ENCODE results near the gene CLBA1. TPM values are rescaled to one million over a fixed set of nuclear protein-coding genes. Genes with fewer than 3 reads are reported as not detected.
A peak's percentile ranks its signal among the peaks of the same experiment; 100 is the strongest.

The CLBA1 gene
- total RNA-seq, 1 experiment from 2014 or later, result 14.8 TPM

DNA sequence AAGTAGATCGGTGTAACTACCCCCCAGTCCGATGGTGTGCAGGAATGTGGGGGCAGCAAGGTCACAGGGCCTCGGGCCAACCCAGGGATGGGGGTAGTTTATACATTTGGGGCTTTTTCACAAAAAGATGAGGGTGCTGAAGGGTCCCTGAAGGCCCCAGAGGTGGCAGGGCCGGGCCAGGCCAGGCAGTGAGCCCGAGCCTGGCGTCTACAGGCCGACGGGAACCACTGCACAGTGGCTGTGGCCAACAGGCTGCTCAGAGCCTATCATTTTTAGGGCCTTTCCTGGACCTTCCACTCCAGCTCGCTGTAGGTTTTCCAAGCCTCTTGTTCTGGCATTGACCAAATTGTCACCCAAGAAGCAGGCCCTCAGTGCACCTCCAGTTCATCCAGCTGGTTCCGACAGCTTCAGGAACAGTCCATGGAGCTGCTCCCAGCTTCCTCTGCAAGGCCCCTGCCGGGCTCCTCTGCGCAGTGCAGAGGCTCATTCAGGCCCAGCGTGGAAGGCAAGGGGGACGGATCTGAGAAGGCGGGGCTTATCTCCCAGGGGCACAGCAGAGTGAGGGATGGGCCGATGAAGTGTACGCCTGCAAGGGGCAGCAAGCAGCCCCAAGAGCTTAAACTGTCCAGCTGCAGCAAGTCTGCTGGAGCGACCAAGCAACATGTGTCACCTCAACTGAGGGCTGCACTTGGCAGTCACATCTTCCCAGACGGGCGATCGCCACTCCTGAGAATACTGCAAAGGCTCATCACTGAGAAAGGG is 21.4 kb downstream of the CLBA1 start:
- peaks cover 27 to 29% of the 10 kb centered on the region in 2 experiments for H3K36me3 ChIP-seq (ENCODE audit: control insufficient read depth in 1 of 2, insufficient read depth in 2 of 2, low read length in 2 of 2)
- no peak overlapping the region for H2AFZ ChIP-seq (ENCODE audit: low read depth, low read length, poor library complexity, severe bottlenecking)
- H3K27ac ChIP-seq (ENCODE audit: low read depth, low read length), result no peak overlapping the region; the same call in 1 of the 2 replicates
- no peaks in the 10 kb centered on the region for H3K4me1 ChIP-seq (ENCODE audit: control insufficient read depth in 1 of 2, insufficient read depth in 2 of 2, low read length in 2 of 2)
- ATAC-seq, result peak; percentile 24; the same call in 1 of the 2 replicates
- RAD21 ChIA-PET (ENCODE audit: low non-redundant PET in 1 of 2, low total read pairs in 2 of 2, uncharacterized antibody in 2 of 2, unreplicated experiment in 2 of 2), result no interaction called here
- intact Hi-C loops (cut with micrococcal nuclease), result no loop called here
- no TSS peak for BruUV-seq (replicated peaks)
- no peak overlapping the region for H3K4me2 ChIP-seq (ENCODE audit: low read length)
- no peak overlapping the region for H3K9ac ChIP-seq (ENCODE audit: low read length)
- peaks cover 11% of the 10 kb centered on the region; the same call in 1 of the 2 replicates for H4K20me1 ChIP-seq (ENCODE audit: insufficient read depth)
- no peaks in the 10 kb centered on the region for H3K27me3 ChIP-seq (ENCODE audit: insufficient read depth, low read length)
- TF ChIP-seq, protein P1, sequence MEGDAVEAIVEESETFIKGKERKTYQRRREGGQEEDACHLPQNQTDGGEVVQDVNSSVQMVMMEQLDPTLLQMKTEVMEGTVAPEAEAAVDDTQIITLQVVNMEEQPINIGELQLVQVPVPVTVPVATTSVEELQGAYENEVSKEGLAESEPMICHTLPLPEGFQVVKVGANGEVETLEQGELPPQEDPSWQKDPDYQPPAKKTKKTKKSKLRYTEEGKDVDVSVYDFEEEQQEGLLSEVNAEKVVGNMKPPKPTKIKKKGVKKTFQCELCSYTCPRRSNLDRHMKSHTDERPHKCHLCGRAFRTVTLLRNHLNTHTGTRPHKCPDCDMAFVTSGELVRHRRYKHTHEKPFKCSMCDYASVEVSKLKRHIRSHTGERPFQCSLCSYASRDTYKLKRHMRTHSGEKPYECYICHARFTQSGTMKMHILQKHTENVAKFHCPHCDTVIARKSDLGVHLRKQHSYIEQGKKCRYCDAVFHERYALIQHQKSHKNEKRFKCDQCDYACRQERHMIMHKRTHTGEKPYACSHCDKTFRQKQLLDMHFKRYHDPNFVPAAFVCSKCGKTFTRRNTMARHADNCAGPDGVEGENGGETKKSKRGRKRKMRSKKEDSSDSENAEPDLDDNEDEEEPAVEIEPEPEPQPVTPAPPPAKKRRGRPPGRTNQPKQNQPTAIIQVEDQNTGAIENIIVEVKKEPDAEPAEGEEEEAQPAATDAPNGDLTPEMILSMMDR (IDR thresholded peaks at IDR 0.05 in 2 of 3, conservative IDR thresholded peaks at IDR 0.05 in 1 of 3; ENCODE audit: borderline replicate concordance in 1 of 3, insufficient read depth in 1 of 3, low read depth in 2 of 3, low read length in 2 of 3), result no peak
- TF ChIP-seq RAD21 (IDR thresholded peaks at IDR 0.05; ENCODE audit: low read depth) (no peak), ZFX (IDR thresholded peaks at IDR 0.05) (no peak), POLR2A (IDR thresholded peaks at IDR 0.05; ENCODE audit: borderline replicate concordance, extremely low read depth, insufficient read depth, insufficient read length) (no peak), ZNF274 (IDR thresholded peaks at IDR 0.05; ENCODE audit: low read depth, low read length) (no peak), SIN3A (IDR thresholded peaks at IDR 0.05; ENCODE audit: low read depth) (no peak), FOSL1 (IDR thresholded peaks at IDR 0.05; ENCODE audit: low read depth) (no peak)
- TF ChIP-seq, protein P2, sequence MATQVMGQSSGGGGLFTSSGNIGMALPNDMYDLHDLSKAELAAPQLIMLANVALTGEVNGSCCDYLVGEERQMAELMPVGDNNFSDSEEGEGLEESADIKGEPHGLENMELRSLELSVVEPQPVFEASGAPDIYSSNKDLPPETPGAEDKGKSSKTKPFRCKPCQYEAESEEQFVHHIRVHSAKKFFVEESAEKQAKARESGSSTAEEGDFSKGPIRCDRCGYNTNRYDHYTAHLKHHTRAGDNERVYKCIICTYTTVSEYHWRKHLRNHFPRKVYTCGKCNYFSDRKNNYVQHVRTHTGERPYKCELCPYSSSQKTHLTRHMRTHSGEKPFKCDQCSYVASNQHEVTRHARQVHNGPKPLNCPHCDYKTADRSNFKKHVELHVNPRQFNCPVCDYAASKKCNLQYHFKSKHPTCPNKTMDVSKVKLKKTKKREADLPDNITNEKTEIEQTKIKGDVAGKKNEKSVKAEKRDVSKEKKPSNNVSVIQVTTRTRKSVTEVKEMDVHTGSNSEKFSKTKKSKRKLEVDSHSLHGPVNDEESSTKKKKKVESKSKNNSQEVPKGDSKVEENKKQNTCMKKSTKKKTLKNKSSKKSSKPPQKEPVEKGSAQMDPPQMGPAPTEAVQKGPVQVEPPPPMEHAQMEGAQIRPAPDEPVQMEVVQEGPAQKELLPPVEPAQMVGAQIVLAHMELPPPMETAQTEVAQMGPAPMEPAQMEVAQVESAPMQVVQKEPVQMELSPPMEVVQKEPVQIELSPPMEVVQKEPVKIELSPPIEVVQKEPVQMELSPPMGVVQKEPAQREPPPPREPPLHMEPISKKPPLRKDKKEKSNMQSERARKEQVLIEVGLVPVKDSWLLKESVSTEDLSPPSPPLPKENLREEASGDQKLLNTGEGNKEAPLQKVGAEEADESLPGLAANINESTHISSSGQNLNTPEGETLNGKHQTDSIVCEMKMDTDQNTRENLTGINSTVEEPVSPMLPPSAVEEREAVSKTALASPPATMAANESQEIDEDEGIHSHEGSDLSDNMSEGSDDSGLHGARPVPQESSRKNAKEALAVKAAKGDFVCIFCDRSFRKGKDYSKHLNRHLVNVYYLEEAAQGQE (IDR thresholded peaks at IDR 0.05; ENCODE audit: low read depth), result no peak
- peaks cover 36% of the 10 kb centered on the region for H3K79me2 ChIP-seq (ENCODE audit: insufficient read depth, low read length)
- no peak overlapping the region for H3K4me3 ChIP-seq (replicated peaks in 1 of 2; ENCODE audit: low read depth in 1 of 2, low read length in 2 of 2)
- DNase-seq (ENCODE audit: low read depth, low spot score), result no peak
- no peaks in the 10 kb centered on the region for H3K9me3 ChIP-seq (ENCODE audit: control insufficient read depth in 1 of 2, insufficient read depth in 1 of 2, low read depth in 1 of 2, low read length in 2 of 2)
- CTCF ChIA-PET, result no interaction called here
- H3K9me2 ChIP-seq (ENCODE audit: insufficient read depth), result no peaks in the 10 kb centered on the region
- POLR2A ChIA-PET, result no interaction called here

Data from HCT116 (cell line).